ENCODE data around the gene FBXW7.

The FBXW7 gene

GRCh38 chr4:152510349-152511147 is 25.3 kb downstream of the FBXW7 start:
- no peak for FAIRE-seq
- DNase-seq (ENCODE audit: low spot score), result no peak

GRCh38 chr4:152509595-152510225 is 26.2 kb downstream of the FBXW7 start:
- DNase-seq (ENCODE audit: low spot score), result no peak

GRCh38 chr4:152508818-152509217 is 27.1 kb downstream of the FBXW7 start:
- no peak for DNase-seq (ENCODE audit: low spot score)
- no peak for FAIRE-seq

More at GRCh38 chr4:152509595-152510225, 26.2 kb downstream of the FBXW7 start:
- no peak for FAIRE-seq

GRCh38 chr4:152508386-152508785 is 27.5 kb downstream of the FBXW7 start:
- FAIRE-seq (no peak), DNase-seq (ENCODE audit: low spot score) (no peak)

GRCh38 chr4:152503653-152504290 is 32.1 kb downstream of the FBXW7 start:
- FAIRE-seq, result no peak
- no peak for DNase-seq (ENCODE audit: low spot score)

- FAIRE-seq (peak; percentile 78), DNase-seq (ENCODE audit: low spot score) (peak; percentile 29)
These were observed 33.9 kb downstream of the FBXW7 start for GRCh38 chr4:152501846-152502536.

- FAIRE-seq (peak; percentile 69), DNase-seq (ENCODE audit: low spot score) (peak; percentile 38)
These were observed 35.0 kb downstream of the FBXW7 start for GRCh38 chr4:152500800-152501434.

- FAIRE-seq (no peak), DNase-seq (ENCODE audit: low spot score) (no peak)
These were observed 35.6 kb downstream of the FBXW7 start for GRCh38 chr4:152500275-152500674.

GRCh38 chr4:152499344-152499743 is 36.5 kb downstream of the FBXW7 start:
- FAIRE-seq, result no peak
- DNase-seq (ENCODE audit: low spot score), result no peak

- DNase-seq (ENCODE audit: low spot score) (no peak), FAIRE-seq (no peak)
These were observed 41.9 kb downstream of the FBXW7 start for GRCh38 chr4:152494020-152494419.

GRCh38 chr4:152488246-152488645 is 47.6 kb downstream of the FBXW7 start:
- DNase-seq (ENCODE audit: low spot score) (no peak), FAIRE-seq (no peak)

- FAIRE-seq (no peak), DNase-seq (ENCODE audit: low spot score) (no peak)
These were observed 49.2 kb downstream of the FBXW7 start for GRCh38 chr4:152486429-152487389.

- FAIRE-seq, result peak; percentile 89
These were observed 50.1 kb downstream of the FBXW7 start for GRCh38 chr4:152485726-152486276.

GRCh38 chr4:152482211-152482610 is 53.7 kb downstream of the FBXW7 start:
- no peak for DNase-seq (ENCODE audit: low spot score)
- no peak for FAIRE-seq

More at GRCh38 chr4:152485726-152486276, 50.1 kb downstream of the FBXW7 start:
- peak; percentile 82 for DNase-seq (ENCODE audit: low spot score)

GRCh38 chr4:152480901-152481300 is 55.0 kb downstream of the FBXW7 start:
- no peak for DNase-seq (ENCODE audit: low spot score)
- FAIRE-seq, result no peak

- FAIRE-seq (no peak), DNase-seq (ENCODE audit: low spot score) (no peak)
These were observed 55.6 kb downstream of the FBXW7 start for GRCh38 chr4:152480326-152480725.

GRCh38 chr4:152479428-152480026 is 56.4 kb downstream of the FBXW7 start:
- peak; percentile 5 for DNase-seq (ENCODE audit: low spot score)
- FAIRE-seq, result no peak

- no peak for FAIRE-seq
- DNase-seq (ENCODE audit: low spot score), result no peak
These were observed 57.2 kb downstream of the FBXW7 start for GRCh38 chr4:152478461-152479237.

GRCh38 chr4:152476796-152477195 is 59.1 kb downstream of the FBXW7 start:
- FAIRE-seq, result no peak

More at GRCh38 chr4:152476796-152477195, 59.1 kb downstream of the FBXW7 start:
- DNase-seq (ENCODE audit: low spot score), result no peak

Measured in RCC 7860 (cell line).